T-helper 1 cell treated with Interleukin-12 subunit alpha and Interleukin-12 subunit beta and Interleukin-4 antibody, amounts not matched to agents 30 μg/mL and 1 μg/mL, for 36 hours (primary cell): ENCODE measurements around the gene HECTD1.
"Not testable (repeated sequence)": the region's sequence is repeated elsewhere in the genome, so short reads cannot be mapped to it uniquely, and the experiment has no call there.

Source experiments
- H3K27ac Mint-ChIP-seq: one replicate; pipeline ENCODE4 v1.8.0; 2021; ENCODE audit warnings: mild to moderate bottlenecking, mixed read lengths
- H3K27me3 Mint-ChIP-seq: one replicate; pipeline ENCODE4 v1.8.0; 2021; ENCODE audit warnings: low read depth, mixed read lengths
- H3K36me3 Mint-ChIP-seq: one replicate; pipeline ENCODE4 v1.8.0; 2021; ENCODE audit warnings: low read depth, mixed read lengths
- H3K4me1 Mint-ChIP-seq: one replicate; pipeline ENCODE4 v1.8.0; 2021; ENCODE audit warnings: low read depth, mixed read lengths
- H3K4me3 Mint-ChIP-seq: one replicate; pipeline ENCODE4 v1.8.0; 2021; ENCODE audit warnings: mild to moderate bottlenecking, moderate library complexity, mixed read lengths
- H3K9me3 Mint-ChIP-seq: one replicate; pipeline ENCODE4 v1.8.0; 2021; ENCODE audit warnings: mixed read lengths

HECTD1 gene

GRCh38 chr14:31125231-31125630 is 82.4 kb downstream of the HECTD1 start:
- Mint-ChIP-seq H3K4me1 (peaks cover 21% of the 10 kb centered on the region), H3K4me3 (no peak overlapping the region), H3K36me3 (peaks cover 52% of the 10 kb centered on the region), H3K9me3 (no peaks in the 10 kb centered on the region), H3K27me3 (no peaks in the 10 kb centered on the region), H3K27ac (no peak overlapping the region)

GRCh38 chr14:31124197-31124596 is 83.4 kb downstream of the HECTD1 start:
- H3K36me3 Mint-ChIP-seq, result peaks cover 54% of the 10 kb centered on the region
- peak overlapping the region; percentile 39 for H3K27ac Mint-ChIP-seq
- no peak overlapping the region for H3K4me3 Mint-ChIP-seq
- H3K4me1 Mint-ChIP-seq, result peaks cover 20% of the 10 kb centered on the region
- no peaks in the 10 kb centered on the region for H3K9me3 Mint-ChIP-seq
- H3K27me3 Mint-ChIP-seq, result no peaks in the 10 kb centered on the region

- H3K27me3 Mint-ChIP-seq, result no peaks in the 10 kb centered on the region
- H3K4me3 Mint-ChIP-seq, result no peak overlapping the region
- H3K9me3 Mint-ChIP-seq, result no peaks in the 10 kb centered on the region
- peaks cover 43% of the 10 kb centered on the region for H3K36me3 Mint-ChIP-seq
- H3K4me1 Mint-ChIP-seq, result peaks cover 9% of the 10 kb centered on the region
- no peak overlapping the region for H3K27ac Mint-ChIP-seq
Measured at GRCh38 chr14:31122921-31123320, 84.7 kb downstream of the HECTD1 start.

GRCh38 chr14:31122098-31122611 is 85.4 kb downstream of the HECTD1 start:
- peaks cover 40% of the 10 kb centered on the region for H3K36me3 Mint-ChIP-seq
- no peaks in the 10 kb centered on the region for H3K27me3 Mint-ChIP-seq
- H3K27ac Mint-ChIP-seq, result no peak overlapping the region
- H3K9me3 Mint-ChIP-seq, result no peaks in the 10 kb centered on the region
- peaks cover 5% of the 10 kb centered on the region for H3K4me1 Mint-ChIP-seq
- H3K4me3 Mint-ChIP-seq, result no peak overlapping the region

- peaks cover 48% of the 10 kb centered on the region for H3K36me3 Mint-ChIP-seq
- H3K9me3 Mint-ChIP-seq, result no peaks in the 10 kb centered on the region
- no peaks in the 10 kb centered on the region for H3K4me1 Mint-ChIP-seq
- no peak overlapping the region for H3K4me3 Mint-ChIP-seq
- H3K27ac Mint-ChIP-seq, result no peak overlapping the region
- H3K27me3 Mint-ChIP-seq, result no peaks in the 10 kb centered on the region
Measured at GRCh38 chr14:31118892-31119291, 88.7 kb downstream of the HECTD1 start.

GRCh38 chr14:31113794-31114193 is 93.8 kb downstream of the HECTD1 start:
- Mint-ChIP-seq H3K4me3 (no peak overlapping the region), H3K27me3 (no peaks in the 10 kb centered on the region), H3K9me3 (no peaks in the 10 kb centered on the region), H3K36me3 (peaks cover 53% of the 10 kb centered on the region), H3K4me1 (no peaks in the 10 kb centered on the region), H3K27ac (no peak overlapping the region)

GRCh38 chr14:31110872-31111271 is 96.7 kb downstream of the HECTD1 start:
- no peak overlapping the region for H3K4me3 Mint-ChIP-seq
- no peaks in the 10 kb centered on the region for H3K4me1 Mint-ChIP-seq
- H3K36me3 Mint-ChIP-seq, result peaks cover 51% of the 10 kb centered on the region
- H3K27me3 Mint-ChIP-seq, result no peaks in the 10 kb centered on the region
- H3K27ac Mint-ChIP-seq, result no peak overlapping the region
- no peaks in the 10 kb centered on the region for H3K9me3 Mint-ChIP-seq

GRCh38 chr14:31109257-31109656 is 98.3 kb downstream of the HECTD1 start:
- Mint-ChIP-seq H3K27me3 (no peaks in the 10 kb centered on the region), H3K4me1 (no peaks in the 10 kb centered on the region), H3K9me3 (no peaks in the 10 kb centered on the region), H3K4me3 (no peak overlapping the region), H3K36me3 (peaks cover 45% of the 10 kb centered on the region), H3K27ac (no peak overlapping the region)

- H3K27ac Mint-ChIP-seq, result no peak overlapping the region
- no peaks in the 10 kb centered on the region for H3K9me3 Mint-ChIP-seq
- H3K4me1 Mint-ChIP-seq, result no peaks in the 10 kb centered on the region
- peaks cover 48% of the 10 kb centered on the region for H3K36me3 Mint-ChIP-seq
- H3K27me3 Mint-ChIP-seq, result no peaks in the 10 kb centered on the region
- H3K4me3 Mint-ChIP-seq, result no peak overlapping the region
Measured at GRCh38 chr14:31106768-31107167, 100.8 kb downstream of the HECTD1 start.

- H3K4me3 Mint-ChIP-seq, result no peak overlapping the region
- no peaks in the 10 kb centered on the region for H3K27me3 Mint-ChIP-seq
- H3K4me1 Mint-ChIP-seq, result no peaks in the 10 kb centered on the region
- peaks cover 32% of the 10 kb centered on the region for H3K36me3 Mint-ChIP-seq
- H3K27ac Mint-ChIP-seq, result no peak overlapping the region
- no peaks in the 10 kb centered on the region for H3K9me3 Mint-ChIP-seq
Measured at GRCh38 chr14:31097081-31097480, 110.5 kb downstream of the HECTD1 start.

GRCh38 chr14:31096255-31096654 is 111.3 kb downstream of the HECTD1 start:
- Mint-ChIP-seq H3K4me3 (no peak overlapping the region), H3K9me3 (no peaks in the 10 kb centered on the region), H3K4me1 (no peaks in the 10 kb centered on the region), H3K27ac (no peak overlapping the region), H3K27me3 (no peaks in the 10 kb centered on the region), H3K36me3 (peaks cover 25% of the 10 kb centered on the region)

GRCh38 chr14:31095817-31096216 is 111.8 kb downstream of the HECTD1 start:
- not testable (repeated sequence) for H3K27ac Mint-ChIP-seq, H3K4me1 Mint-ChIP-seq, H3K4me3 Mint-ChIP-seq, H3K9me3 Mint-ChIP-seq, H3K27me3 Mint-ChIP-seq
- peaks cover 21% of the 10 kb centered on the region for H3K36me3 Mint-ChIP-seq

- not testable (repeated sequence) for H3K4me1 Mint-ChIP-seq, H3K27me3 Mint-ChIP-seq, H3K4me3 Mint-ChIP-seq, H3K27ac Mint-ChIP-seq, H3K9me3 Mint-ChIP-seq
- peaks cover 10% of the 10 kb centered on the region for H3K36me3 Mint-ChIP-seq
Measured at GRCh38 chr14:31093884-31094839, 113.4 kb downstream of the HECTD1 start.

GRCh38 chr14:31092160-31092708 is 115.4 kb downstream of the HECTD1 start:
- H3K4me3 Mint-ChIP-seq, result no peak overlapping the region
- no peaks in the 10 kb centered on the region for H3K9me3 Mint-ChIP-seq
- H3K4me1 Mint-ChIP-seq, result no peaks in the 10 kb centered on the region
- peaks cover 2% of the 10 kb centered on the region for H3K36me3 Mint-ChIP-seq
- no peak overlapping the region for H3K27ac Mint-ChIP-seq
- no peaks in the 10 kb centered on the region for H3K27me3 Mint-ChIP-seq
